SK-N-SH treated with all-trans-retinoic acid at 6 μM for 48 hours (cell line): ENCODE data around the gene DMD.

Experiments
- ATAC-seq: fragments of 200-7000 bp; cut with Tn5 transposase; 3 replicates; pipeline ENCODE4 v1.9.1; 2020; ENCODE audit warnings: mild to moderate bottlenecking, moderate library complexity
- ARNTL ChIP-seq: fragments of 450-650 bp; formaldehyde crosslinking; IDR thresholded peaks from 2 replicates; pipeline ENCODE4 v1.5.0; 2020; ENCODE audit warnings: low read depth, mild to moderate bottlenecking, moderate library complexity, borderline replicate concordance
- BACH2 ChIP-seq: fragments of 250-450 bp; sonication (Bioruptor Pico); IDR thresholded peaks from 2 replicates; pipeline ENCODE4 v1.9.0; 2021; ENCODE audit warnings: mild to moderate bottlenecking, borderline replicate concordance
- CREB5 ChIP-seq: fragments of 250-450 bp; sonication (Bioruptor Pico); IDR thresholded peaks from 2 replicates; pipeline ENCODE4 v1.5.1; 2020; ENCODE audit warnings: low read depth, mild to moderate bottlenecking, moderate library complexity
- CSRNP3 ChIP-seq: fragments of 250-450 bp; sonication (Bioruptor Pico); IDR thresholded peaks from 2 replicates; pipeline ENCODE4 v1.5.1; 2021; ENCODE audit warnings: mild to moderate bottlenecking, moderate library complexity
- ESRRG ChIP-seq: fragments of 250-450 bp; sonication (Bioruptor Pico); IDR thresholded peaks from 2 replicates; pipeline ENCODE4 v1.6.1; 2021; ENCODE audit warnings: mild to moderate bottlenecking
- GLIS3 ChIP-seq: fragments of 250-450 bp; sonication (Bioruptor Pico); IDR thresholded peaks from 2 replicates; pipeline ENCODE4 v1.5.0; 2020; ENCODE audit warnings: mild to moderate bottlenecking, moderate library complexity
- ISL1 ChIP-seq: fragments of 250-450 bp; sonication (Bioruptor Pico); IDR thresholded peaks from 2 replicates; pipeline ENCODE4 v2.1.2; 2022; ENCODE audit warnings: mild to moderate bottlenecking, moderate library complexity
- OSR1 ChIP-seq: fragments of 250-450 bp; sonication (Bioruptor Pico); IDR thresholded peaks from 2 replicates; pipeline ENCODE4 v1.8.0; 2022; ENCODE audit warnings: moderate library complexity, mild to moderate bottlenecking, inconsistent platforms
- PATZ1 ChIP-seq: fragments of 250-450 bp; sonication (Bioruptor Pico); IDR thresholded peaks from 2 replicates; pipeline ENCODE4 v1.8.0; 2020; ENCODE audit warnings: mild to moderate bottlenecking, moderate library complexity, borderline replicate concordance
- POU6F1 ChIP-seq: fragments of 250-450 bp; sonication (Bioruptor Pico); IDR thresholded peaks from 2 replicates; pipeline ENCODE4 v1.8.0; 2021; ENCODE audit warnings: low read depth, mild to moderate bottlenecking, moderate library complexity, borderline replicate concordance
- PPARA ChIP-seq: fragments of 250-450 bp; sonication (Bioruptor Pico); IDR thresholded peaks from 2 replicates; pipeline ENCODE4 v1.5.0; 2020; ENCODE audit warnings: mild to moderate bottlenecking, borderline replicate concordance
- RARB ChIP-seq: fragments of 250-450 bp; sonication (Bioruptor Pico); IDR thresholded peaks from 2 replicates; pipeline ENCODE4 v1.8.0; 2021; ENCODE audit warnings: mild to moderate bottlenecking, moderate library complexity
- SNAI2 ChIP-seq: fragments of 250-450 bp; sonication (Bioruptor Pico); IDR thresholded peaks from 2 replicates; pipeline ENCODE4 v1.5.0; 2020; ENCODE audit warnings: mild to moderate bottlenecking, moderate library complexity
- TCF4 ChIP-seq: fragments of 250-450 bp; sonication (Bioruptor Pico); IDR thresholded peaks from 2 replicates; pipeline ENCODE4 v1.8.0; 2021; ENCODE audit warnings: mild to moderate bottlenecking, moderate library complexity, borderline replicate concordance
- TOX ChIP-seq: fragments of 250-450 bp; sonication (Bioruptor Pico); IDR thresholded peaks from 2 replicates; pipeline ENCODE4 v1.8.0; 2021; ENCODE audit warnings: mild to moderate bottlenecking, moderate library complexity, borderline replicate concordance
- TSHZ2 ChIP-seq: fragments of 250-450 bp; sonication (Bioruptor Pico); IDR thresholded peaks from 2 replicates; pipeline ENCODE4 v1.5.0; 2020; ENCODE audit warnings: mild to moderate bottlenecking, moderate library complexity
- ZC3H10 ChIP-seq: fragments of 250-450 bp; sonication (Bioruptor Pico); IDR thresholded peaks from 2 replicates; pipeline ENCODE4 v1.5.1; 2021; ENCODE audit warnings: mild to moderate bottlenecking, moderate library complexity
- ZFP3 ChIP-seq: fragments of 250-450 bp; sonication (Bioruptor Pico); IDR thresholded peaks from 2 replicates; pipeline ENCODE4 v1.5.0; 2020; ENCODE audit warnings: mild to moderate bottlenecking, moderate library complexity
- ZFP30 ChIP-seq: fragments of 450-650 bp; formaldehyde crosslinking; IDR thresholded peaks from 2 replicates; pipeline ENCODE4 v1.5.0; 2022; ENCODE audit warnings: mild to moderate bottlenecking, moderate library complexity
- ZNF565 ChIP-seq: fragments of 450-650 bp; formaldehyde crosslinking; conservative IDR thresholded peaks from 2 replicates; pipeline ENCODE4 v1.5.0; 2020; ENCODE audit warnings: low read depth, mild to moderate bottlenecking, moderate library complexity
- ZNF70 ChIP-seq: fragments of 450-650 bp; formaldehyde crosslinking; IDR thresholded peaks from 2 replicates; pipeline ENCODE4 v1.5.0; 2020; ENCODE audit warnings: mild to moderate bottlenecking, moderate library complexity
- ZNF8 ChIP-seq: fragments of 450-650 bp; formaldehyde crosslinking; IDR thresholded peaks from 2 replicates; pipeline ENCODE4 v1.5.0; 2020; ENCODE audit warnings: mild to moderate bottlenecking, moderate library complexity

Gene DMD

GRCh38 chrX:33062041-33062440 lies 149.3 kb downstream of the DMD start:
- no peak for ATAC-seq
- TF ChIP-seq BACH2 (CRISPR knock-in tag) (no peak), GLIS3 (CRISPR knock-in tag) (no peak), ZFP3 (CRISPR knock-in tag) (no peak), ISL1 (CRISPR knock-in tag) (no peak), ZNF565 (CRISPR knock-in tag) (no peak), TOX (CRISPR knock-in tag) (no peak), PPARA (CRISPR knock-in tag) (no peak), SNAI2 (CRISPR knock-in tag) (no peak)

- no peak for ATAC-seq
- TF ChIP-seq ZNF565 (CRISPR knock-in tag): no peak
- no peak for TF ChIP-seq TCF4
- no peak for TF ChIP-seq TOX (CRISPR knock-in tag)
- TF ChIP-seq TSHZ2 (CRISPR knock-in tag): no peak
- no peak for TF ChIP-seq POU6F1 (CRISPR knock-in tag)
- no peak for TF ChIP-seq RARB (CRISPR knock-in tag)
- no peak for TF ChIP-seq CREB5 (CRISPR knock-in tag)
- TF ChIP-seq ISL1 (CRISPR knock-in tag): no peak
- no peak for TF ChIP-seq ESRRG (CRISPR knock-in tag)
- TF ChIP-seq PPARA (CRISPR knock-in tag): no peak
- no peak for TF ChIP-seq ZNF8 (CRISPR knock-in tag)
- TF ChIP-seq SNAI2 (CRISPR knock-in tag): no peak
- no peak for TF ChIP-seq ZNF70 (CRISPR knock-in tag)
- TF ChIP-seq CSRNP3 (CRISPR knock-in tag): no peak
- no peak for TF ChIP-seq BACH2 (CRISPR knock-in tag)
- TF ChIP-seq GLIS3 (CRISPR knock-in tag): no peak
- no peak for TF ChIP-seq PATZ1
- TF ChIP-seq ZFP3 (CRISPR knock-in tag): no peak
- no peak for TF ChIP-seq ZFP30 (CRISPR knock-in tag)
- TF ChIP-seq ARNTL: no peak
Measured at GRCh38 chrX:33053001-33053400, 158.3 kb downstream of the DMD start.

GRCh38 chrX:33045882-33046281 lies 165.5 kb downstream of the DMD start:
- TF ChIP-seq ISL1 (CRISPR knock-in tag): no peak
- ATAC-seq: no peak

- ATAC-seq: no peak
- TF ChIP-seq TOX (CRISPR knock-in tag) (no peak), ARNTL (no peak), ZFP3 (CRISPR knock-in tag) (no peak), GLIS3 (CRISPR knock-in tag) (no peak), SNAI2 (CRISPR knock-in tag) (no peak), OSR1 (CRISPR knock-in tag) (no peak), ZNF8 (CRISPR knock-in tag) (no peak), ISL1 (CRISPR knock-in tag) (no peak), ZFP30 (CRISPR knock-in tag) (no peak), ZC3H10 (CRISPR knock-in tag) (no peak), CSRNP3 (CRISPR knock-in tag) (no peak), PATZ1 (no peak), RARB (CRISPR knock-in tag) (no peak)
Measured at GRCh38 chrX:33045245-33045644, 166.1 kb downstream of the DMD start.
